HG03064 (cell line): ENCODE results near the gene RNU6-9.

Experiments used
- ATAC-seq: cut with Tn5 transposase; IDR thresholded peaks from one replicate; pipeline ENCODE4 v1.9.1; 2021; ENCODE audit warnings: low read depth; ENCODE audit not compliant: unreplicated experiment

RNU6-9 gene

DNA sequence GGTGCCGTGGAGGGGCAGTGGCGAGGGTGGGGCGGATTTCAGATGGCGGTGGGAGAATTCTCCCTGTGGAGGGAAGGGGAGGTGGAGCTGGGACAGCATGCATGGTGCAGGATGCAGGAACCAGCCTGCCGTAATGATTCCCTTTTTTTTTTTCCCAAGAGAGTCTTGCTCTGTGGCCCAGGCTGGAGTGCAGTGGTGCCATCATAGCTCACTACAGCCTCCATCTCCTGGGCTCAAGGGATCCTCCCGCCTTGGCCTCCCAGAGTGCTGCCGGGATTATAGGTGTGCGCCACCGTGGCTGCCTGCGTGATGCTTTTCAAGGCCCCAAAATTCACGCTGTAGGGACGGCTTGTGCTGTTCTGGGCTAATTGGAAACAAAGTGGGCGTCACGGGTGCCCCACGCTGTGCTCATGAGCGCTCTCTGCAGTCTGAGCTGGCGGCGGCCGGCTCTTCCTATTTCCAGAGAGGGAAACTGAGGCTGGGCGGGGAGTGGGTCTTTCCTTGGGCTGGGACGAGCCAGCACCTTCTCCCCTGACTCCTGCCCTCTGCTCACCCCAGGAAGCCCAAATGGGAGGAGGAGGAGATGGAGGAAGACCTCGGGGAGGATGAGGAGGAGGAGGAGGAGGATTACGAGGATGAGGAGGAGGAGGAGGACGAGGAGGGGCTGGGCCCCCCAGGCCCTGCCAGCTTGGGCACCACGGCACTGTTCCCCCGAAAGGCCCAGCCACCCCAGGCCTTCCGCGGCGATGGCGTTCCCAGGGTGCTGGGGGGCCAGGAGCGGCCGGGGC, 38.8 kb downstream of the RNU6-9 start:
- ATAC-seq, result no peak

DNA sequence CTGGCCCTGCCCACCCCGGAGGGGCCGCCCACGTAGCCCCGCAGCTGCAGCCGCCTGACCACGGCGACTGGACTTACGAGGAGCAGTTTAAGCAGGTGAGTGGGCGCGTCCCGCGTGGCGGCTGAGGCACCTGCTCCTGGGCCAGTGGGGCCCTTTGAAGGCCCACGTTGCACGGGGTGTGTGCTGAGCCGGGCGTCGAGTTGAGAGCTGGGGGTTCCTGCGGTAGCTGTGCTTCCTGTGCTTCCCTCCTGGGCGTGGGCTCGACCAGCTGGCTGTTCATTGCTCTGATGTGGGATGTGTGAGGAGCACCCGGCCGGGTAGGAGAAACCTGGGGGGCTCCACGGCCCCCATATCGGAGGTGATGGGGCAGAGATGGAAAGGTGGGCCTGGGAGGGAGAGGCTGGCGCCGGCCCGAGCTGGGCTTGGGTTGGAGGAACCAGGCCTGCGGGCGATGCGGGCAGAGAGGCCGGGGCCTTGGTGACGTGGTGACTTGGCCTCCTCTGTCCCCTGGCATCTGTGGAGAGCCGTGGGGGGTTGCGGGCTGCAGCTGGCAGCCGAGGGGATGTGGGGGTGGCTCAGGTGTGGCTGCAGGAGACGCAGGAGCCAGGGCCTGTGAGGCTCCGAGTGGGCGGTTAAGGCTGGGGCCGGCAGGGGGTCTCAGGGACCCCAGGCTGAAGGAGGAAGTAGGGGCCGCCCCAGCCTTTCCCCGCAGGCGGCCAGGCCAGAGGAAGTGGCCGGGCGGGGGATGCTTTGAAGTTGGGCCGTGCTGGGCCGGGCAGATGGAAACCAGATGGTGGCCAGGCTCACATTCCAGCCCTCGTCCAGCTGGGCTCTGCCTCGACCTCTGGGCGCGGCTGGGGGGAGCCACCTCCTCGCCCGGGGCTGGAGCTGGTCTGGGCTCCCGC, 39.6 kb downstream of the RNU6-9 start:
- ATAC-seq, result no peak

- no peak for ATAC-seq
Measured at GRCh38 chr19:933553-933882, 40.2 kb downstream of the RNU6-9 start.

- no peak for ATAC-seq
Measured at GRCh38 chr19:934197-934840, 41.0 kb downstream of the RNU6-9 start.

GRCh38 chr19:934865-935479, 41.7 kb downstream of the RNU6-9 start:
- no peak for ATAC-seq

GRCh38 chr19:936175-936546, 42.9 kb downstream of the RNU6-9 start:
- no peak for ATAC-seq

GRCh38 chr19:937259-937694, 44.0 kb downstream of the RNU6-9 start:
- no peak for ATAC-seq

- ATAC-seq, result no peak
Measured at GRCh38 chr19:938233-938923, 45.1 kb downstream of the RNU6-9 start.

GRCh38 chr19:939439-939838, 46.2 kb downstream of the RNU6-9 start:
- no peak for ATAC-seq

DNA sequence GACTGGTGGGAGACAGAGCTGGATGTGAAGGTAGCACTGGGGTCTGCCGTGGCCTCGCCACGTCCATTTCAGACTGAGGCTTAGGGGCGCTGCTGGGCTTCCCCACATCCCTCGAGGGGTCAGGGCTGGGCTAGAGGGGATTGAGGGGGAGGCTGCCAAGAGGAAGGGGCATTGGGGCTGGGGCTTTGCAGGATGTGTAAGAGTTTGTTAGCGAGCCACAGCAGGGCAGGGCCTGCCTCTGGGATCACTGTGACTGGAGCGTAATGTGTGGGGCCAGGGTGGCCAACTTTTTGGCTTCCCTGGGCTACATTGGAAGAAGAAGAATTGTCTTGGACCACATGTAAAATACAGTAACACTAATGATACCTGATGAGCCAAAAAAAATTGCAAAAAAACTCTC, 46.6 kb downstream of the RNU6-9 start:
- ATAC-seq, result no peak

- ATAC-seq, result peak; percentile 52
Measured at GRCh38 chr19:940591-941291, 47.5 kb downstream of the RNU6-9 start.

GRCh38 chr19:941292-942132, 48.2 kb downstream of the RNU6-9 start:
- no peak for ATAC-seq

DNA sequence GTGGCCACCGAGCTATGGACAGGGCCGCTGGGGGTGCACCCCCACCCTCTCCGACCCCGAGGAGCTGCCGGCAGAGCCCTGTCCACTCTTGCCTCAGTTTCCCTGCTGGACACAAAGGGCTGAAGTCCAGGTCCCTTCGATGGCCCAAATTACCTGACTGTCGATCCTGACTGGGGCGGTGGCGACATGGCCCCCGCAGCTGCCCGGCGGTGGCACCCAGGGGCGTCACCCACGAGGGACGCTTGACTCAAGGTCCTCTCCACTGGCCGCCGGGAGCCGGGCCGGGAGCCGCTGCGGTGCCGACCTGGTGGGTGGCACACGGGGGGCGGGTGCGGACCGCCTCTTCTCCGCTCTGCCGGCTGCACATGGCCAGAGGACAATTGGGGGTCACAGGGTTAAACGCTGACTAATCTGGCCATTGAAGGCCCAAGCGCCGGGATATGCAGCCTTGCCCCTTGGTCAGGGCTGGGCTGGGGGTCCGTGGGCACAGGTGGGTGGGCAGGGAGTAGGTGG, 48.9 kb downstream of the RNU6-9 start:
- no peak for ATAC-seq
